ENCODE results near the gene CAMK2D. TPM values are rescaled to one million over a fixed set of nuclear protein-coding genes. Genes with fewer than 3 reads are reported as not detected.

The CAMK2D gene
- total RNA-seq, 4 donors from 2014 or later = 62.0 to 122 (median 85.1) TPM

DNA sequence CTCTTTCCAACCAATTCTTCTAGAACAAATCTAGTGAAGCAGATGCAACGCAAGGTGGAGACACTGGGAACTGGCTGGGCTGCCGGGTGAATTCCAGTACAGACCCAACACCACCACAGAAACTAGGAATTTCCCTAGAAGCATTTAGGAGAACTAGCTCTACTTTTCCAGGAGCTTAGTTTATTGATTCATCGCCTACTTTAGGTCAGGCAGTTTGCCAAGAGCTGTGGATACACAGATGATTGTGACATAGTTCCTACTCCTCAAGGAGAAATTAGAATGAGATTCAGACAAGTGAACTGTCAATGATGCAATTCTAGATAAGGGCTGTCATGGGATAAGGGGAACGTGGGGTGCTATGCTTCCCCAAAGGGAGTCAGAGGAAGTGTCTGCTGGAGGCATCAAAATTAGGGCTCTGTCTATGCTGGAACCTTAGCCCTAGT, 350.0 kb downstream of the CAMK2D start:
- TF ChIP-seq, protein P1, sequence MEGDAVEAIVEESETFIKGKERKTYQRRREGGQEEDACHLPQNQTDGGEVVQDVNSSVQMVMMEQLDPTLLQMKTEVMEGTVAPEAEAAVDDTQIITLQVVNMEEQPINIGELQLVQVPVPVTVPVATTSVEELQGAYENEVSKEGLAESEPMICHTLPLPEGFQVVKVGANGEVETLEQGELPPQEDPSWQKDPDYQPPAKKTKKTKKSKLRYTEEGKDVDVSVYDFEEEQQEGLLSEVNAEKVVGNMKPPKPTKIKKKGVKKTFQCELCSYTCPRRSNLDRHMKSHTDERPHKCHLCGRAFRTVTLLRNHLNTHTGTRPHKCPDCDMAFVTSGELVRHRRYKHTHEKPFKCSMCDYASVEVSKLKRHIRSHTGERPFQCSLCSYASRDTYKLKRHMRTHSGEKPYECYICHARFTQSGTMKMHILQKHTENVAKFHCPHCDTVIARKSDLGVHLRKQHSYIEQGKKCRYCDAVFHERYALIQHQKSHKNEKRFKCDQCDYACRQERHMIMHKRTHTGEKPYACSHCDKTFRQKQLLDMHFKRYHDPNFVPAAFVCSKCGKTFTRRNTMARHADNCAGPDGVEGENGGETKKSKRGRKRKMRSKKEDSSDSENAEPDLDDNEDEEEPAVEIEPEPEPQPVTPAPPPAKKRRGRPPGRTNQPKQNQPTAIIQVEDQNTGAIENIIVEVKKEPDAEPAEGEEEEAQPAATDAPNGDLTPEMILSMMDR (IDR thresholded peaks at IDR 0.05; ENCODE audit: low read depth) = no peak

DNA sequence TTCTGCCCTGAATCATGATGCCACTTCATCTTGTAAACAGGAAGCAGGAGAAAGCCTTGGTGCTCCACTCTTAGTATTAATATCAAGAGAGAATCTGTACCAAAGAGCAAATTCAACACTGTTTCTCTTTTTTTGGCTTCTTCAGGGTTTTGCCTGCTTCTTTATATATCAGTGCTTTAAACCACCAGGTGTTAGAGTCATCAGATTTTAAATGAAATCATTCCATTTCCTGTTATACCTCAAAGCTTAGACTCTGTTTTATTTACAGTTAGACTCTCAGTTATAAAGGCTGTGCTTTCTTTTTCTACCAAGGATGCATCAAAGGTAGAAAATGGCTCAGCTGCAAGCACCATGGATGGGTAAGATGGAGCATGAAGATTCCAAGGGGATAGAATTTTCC, 350.9 kb downstream of the CAMK2D start:
- TF ChIP-seq, protein P1 (IDR thresholded peaks at IDR 0.05; ENCODE audit: low read depth) = no peak

DNA sequence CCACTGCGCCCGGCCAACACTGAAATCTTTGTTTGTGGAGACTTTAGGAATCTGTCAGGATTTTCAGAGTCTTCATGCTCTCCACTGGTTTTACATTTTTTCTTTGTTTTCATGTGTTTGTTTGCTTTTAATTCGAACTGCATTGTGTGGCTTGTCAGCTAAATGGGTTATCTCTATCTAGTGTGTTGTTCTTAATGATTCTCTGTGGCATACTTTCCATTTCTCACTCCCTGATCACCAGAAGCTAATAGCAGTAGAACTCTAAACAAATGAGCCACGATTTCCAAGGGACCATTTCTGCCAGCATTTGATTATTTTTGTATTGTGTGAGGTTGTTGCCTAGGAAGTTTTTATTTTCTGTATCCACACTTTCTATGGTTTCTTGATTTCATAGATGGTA, 352.4 kb downstream of the CAMK2D start:
- TF ChIP-seq, protein P1 (IDR thresholded peaks at IDR 0.05; ENCODE audit: low read depth) = no peak

DNA sequence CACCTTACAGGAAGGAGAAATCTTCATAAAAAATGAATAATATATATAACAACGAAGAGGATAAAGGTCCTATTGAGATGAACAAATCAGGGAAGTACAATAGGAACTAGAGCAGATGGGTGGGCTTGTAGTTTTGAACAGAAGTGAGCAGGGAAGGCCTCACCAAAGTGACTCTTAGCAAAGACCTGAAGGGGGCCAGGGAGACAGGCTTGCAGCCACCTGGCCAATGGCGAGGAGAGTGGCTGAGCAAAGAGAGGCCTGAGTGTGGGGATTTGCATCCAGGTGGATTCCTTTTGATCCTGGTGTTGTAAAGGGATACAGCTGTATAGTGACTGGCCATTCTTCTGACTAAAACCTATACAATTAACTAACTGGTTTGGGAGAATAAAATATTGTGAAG, 354.1 kb downstream of the CAMK2D start:
- TF ChIP-seq, protein P1 (IDR thresholded peaks at IDR 0.05; ENCODE audit: low read depth) = no peak

DNA sequence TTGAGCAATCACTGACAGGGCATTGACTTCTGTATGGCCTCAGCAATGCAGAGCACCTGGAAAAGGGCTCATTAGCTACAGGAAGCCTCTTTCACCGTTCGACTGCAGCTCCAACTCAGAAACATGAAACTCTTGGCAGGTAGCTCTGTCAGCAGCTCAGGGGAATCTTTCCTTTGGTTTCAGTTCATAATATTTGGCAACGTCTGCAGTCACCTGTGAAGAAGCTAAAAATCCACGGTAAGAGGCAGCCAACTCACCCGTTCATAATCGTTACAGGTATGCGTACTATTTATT, 354.9 kb downstream of the CAMK2D start:
- TF ChIP-seq, protein P1 (IDR thresholded peaks at IDR 0.05; ENCODE audit: low read depth) = no peak

DNA sequence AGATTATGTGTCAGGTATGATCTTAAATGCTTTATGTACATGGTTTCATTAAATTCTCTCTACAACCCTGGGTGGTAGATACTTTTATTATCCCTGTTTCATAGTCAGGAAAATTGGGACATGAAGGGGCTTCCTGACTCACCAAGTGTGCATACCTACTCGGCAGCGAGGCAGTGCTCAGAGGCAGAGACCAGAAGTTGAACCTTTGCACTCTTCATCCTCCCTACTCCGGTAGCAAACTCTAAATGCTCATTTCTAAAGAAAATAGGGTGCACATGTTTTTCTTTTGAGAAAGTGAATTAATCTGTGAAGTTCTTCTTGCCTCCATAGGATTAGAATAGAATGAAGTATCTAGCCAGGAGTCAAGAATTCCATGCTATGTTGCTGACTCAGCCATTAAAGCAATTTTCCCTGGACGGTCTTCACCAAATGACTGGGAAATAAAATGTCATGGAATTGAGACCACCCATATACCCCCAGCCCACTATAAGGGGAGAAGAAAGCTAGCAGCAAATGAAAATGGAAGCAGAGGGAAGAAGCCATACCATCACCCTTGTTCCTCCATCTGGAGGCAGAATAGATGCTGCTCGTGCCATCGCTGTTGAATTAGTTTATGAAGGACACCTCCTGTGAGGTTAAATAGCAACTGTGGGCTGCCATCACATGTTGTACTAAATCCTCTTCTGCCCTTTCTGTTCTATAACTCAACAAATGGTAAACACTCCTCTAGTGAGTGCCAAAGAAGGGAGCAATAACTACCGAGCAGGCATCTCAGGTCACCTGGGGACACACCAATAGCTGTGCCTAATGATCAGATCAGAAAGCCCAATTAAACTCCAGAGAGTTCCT, 355.4 kb downstream of the CAMK2D start:
- TF ChIP-seq, protein P1 (IDR thresholded peaks at IDR 0.05; ENCODE audit: low read depth) = no peak

DNA sequence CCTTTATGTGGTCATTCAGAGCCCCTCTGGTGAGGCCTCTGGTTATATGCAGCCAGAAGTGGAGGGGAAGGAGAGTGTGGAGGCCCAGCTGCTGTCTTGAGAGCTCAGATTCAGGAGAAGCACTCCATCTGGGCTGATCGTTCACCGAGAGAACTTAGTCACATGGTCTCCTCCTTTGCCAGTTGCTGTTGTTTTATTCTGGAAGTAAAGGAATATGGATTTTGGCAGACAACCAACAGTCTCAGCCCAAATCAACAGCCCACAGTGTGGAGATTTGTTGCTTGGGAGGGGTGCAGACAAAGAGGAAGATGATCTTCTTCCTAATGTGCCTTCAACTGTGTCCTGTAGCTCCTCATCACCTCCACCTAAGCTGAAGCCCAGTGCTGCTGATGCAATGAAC, 356.7 kb downstream of the CAMK2D start:
- TF ChIP-seq, protein P1 (IDR thresholded peaks at IDR 0.05; ENCODE audit: low read depth) = no peak
